HEK293 (cell line): ENCODE measurements around the gene GNS.

ENCODE experiments used
- GLI2 ChIP-seq: fragments of 450-650 bp; formaldehyde crosslinking; IDR thresholded peaks from 2 replicates; pipeline ENCODE4; 2017; ENCODE audit warnings: missing biosample characterization, missing genetic modification characterization, low read depth, borderline replicate concordance
- HOXC10 ChIP-seq: sonication (generic); formaldehyde crosslinking; IDR thresholded peaks from 2 replicates; pipeline ENCODE4 v1.8.1; 2023; ENCODE audit warnings: mild to moderate bottlenecking, missing genetic modification reagents
- TCF7L2 ChIP-seq: IDR thresholded peaks from 2 replicates; pipeline ENCODE4 v1.6.1; 2011; ENCODE audit warnings: low read depth, mild to moderate bottlenecking, inconsistent platforms, low read length, moderate library complexity, borderline replicate concordance
- WT1 ChIP-seq: fragments of 450-650 bp; formaldehyde crosslinking; IDR thresholded peaks from 2 replicates; pipeline ENCODE4 v1.5.1; 2016; ENCODE audit warnings: missing biosample characterization, missing genetic modification characterization
- ZEB2 ChIP-seq: fragments of 450-650 bp; formaldehyde crosslinking; IDR thresholded peaks from 2 replicates; pipeline ENCODE4 v1.5.1; 2016; ENCODE audit warnings: missing biosample characterization, missing genetic modification characterization
- ZNF324 ChIP-seq: fragments of 450-650 bp; formaldehyde crosslinking; IDR thresholded peaks from 2 replicates; pipeline ENCODE4 v1.5.1; 2016; ENCODE audit warnings: missing biosample characterization, missing genetic modification characterization
- ZNF561 ChIP-seq: fragments of 450-650 bp; IDR thresholded peaks from 2 replicates; pipeline ENCODE4 v1.5.1; 2018; ENCODE audit warnings: missing biosample characterization, missing genetic modification characterization, borderline replicate concordance
- ZNF707 ChIP-seq: fragments of 450-650 bp; formaldehyde crosslinking; IDR thresholded peaks from 2 replicates; pipeline ENCODE4 v1.5.1; 2016; ENCODE audit warnings: missing biosample characterization, missing genetic modification characterization
- TF ChIP-seq, protein P1 (sequence below): fragments of 450-650 bp; formaldehyde crosslinking; IDR thresholded peaks from 2 replicates; pipeline ENCODE4 v1.5.1; 2016; ENCODE audit warnings: missing biosample characterization, missing genetic modification characterization
- TF ChIP-seq, protein P2 (sequence below): fragments of 450-650 bp; formaldehyde crosslinking; IDR thresholded peaks from 2 replicates; pipeline ENCODE4 v1.5.1; 2016; ENCODE audit warnings: missing biosample characterization, missing genetic modification characterization
- TF ChIP-seq, protein P3 (sequence below): fragments of 450-650 bp; formaldehyde crosslinking; IDR thresholded peaks from 2 replicates; pipeline ENCODE4 v1.5.1; 2016; ENCODE audit warnings: missing biosample characterization, missing genetic modification characterization

DNA sequence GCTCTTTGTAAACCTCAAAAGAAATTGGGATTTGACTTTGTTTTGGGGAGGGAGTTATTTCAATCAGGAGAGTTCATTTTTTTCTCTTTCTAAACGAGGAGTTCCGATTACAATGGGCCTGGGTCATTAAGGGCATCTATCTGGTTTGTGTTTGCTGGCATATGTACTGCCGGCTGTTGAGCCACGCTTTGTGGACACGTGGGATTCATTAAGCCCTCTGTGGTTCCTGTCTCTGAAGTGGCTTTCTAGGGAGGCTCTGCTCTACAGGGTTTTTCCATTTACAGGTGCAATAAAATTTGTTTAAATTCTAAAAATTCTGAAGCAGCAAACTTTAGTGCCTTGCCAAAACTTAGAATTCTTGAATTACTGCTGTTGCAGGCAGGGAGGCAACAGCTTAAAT is 57.9 kb downstream of the GNS start:
- TF ChIP-seq, protein P1, sequence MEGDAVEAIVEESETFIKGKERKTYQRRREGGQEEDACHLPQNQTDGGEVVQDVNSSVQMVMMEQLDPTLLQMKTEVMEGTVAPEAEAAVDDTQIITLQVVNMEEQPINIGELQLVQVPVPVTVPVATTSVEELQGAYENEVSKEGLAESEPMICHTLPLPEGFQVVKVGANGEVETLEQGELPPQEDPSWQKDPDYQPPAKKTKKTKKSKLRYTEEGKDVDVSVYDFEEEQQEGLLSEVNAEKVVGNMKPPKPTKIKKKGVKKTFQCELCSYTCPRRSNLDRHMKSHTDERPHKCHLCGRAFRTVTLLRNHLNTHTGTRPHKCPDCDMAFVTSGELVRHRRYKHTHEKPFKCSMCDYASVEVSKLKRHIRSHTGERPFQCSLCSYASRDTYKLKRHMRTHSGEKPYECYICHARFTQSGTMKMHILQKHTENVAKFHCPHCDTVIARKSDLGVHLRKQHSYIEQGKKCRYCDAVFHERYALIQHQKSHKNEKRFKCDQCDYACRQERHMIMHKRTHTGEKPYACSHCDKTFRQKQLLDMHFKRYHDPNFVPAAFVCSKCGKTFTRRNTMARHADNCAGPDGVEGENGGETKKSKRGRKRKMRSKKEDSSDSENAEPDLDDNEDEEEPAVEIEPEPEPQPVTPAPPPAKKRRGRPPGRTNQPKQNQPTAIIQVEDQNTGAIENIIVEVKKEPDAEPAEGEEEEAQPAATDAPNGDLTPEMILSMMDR (tag by site-specific recombination), result no peak
- TF ChIP-seq ZNF707 (tag by site-specific recombination) (no peak), ZNF561 (tag by site-specific recombination) (no peak), GLI2 (tag by site-specific recombination) (no peak), WT1 (tag by site-specific recombination) (no peak), HOXC10 (CRISPR knock-in tag) (no peak), TCF7L2 (no peak), ZEB2 (tag by site-specific recombination) (no peak), ZNF324 (tag by site-specific recombination) (no peak)
- TF ChIP-seq, protein P2, sequence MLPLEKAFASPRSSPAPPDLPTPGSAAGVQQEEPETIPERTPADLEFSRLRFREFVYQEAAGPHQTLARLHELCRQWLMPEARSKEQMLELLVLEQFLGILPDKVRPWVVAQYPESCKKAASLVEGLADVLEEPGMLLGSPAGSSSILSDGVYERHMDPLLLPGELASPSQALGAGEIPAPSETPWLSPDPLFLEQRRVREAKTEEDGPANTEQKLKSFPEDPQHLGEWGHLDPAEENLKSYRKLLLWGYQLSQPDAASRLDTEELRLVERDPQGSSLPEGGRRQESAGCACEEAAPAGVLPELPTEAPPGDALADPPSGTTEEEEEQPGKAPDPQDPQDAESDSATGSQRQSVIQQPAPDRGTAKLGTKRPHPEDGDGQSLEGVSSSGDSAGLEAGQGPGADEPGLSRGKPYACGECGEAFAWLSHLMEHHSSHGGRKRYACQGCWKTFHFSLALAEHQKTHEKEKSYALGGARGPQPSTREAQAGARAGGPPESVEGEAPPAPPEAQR (tag by site-specific recombination), result no peak
- TF ChIP-seq, protein P3, sequence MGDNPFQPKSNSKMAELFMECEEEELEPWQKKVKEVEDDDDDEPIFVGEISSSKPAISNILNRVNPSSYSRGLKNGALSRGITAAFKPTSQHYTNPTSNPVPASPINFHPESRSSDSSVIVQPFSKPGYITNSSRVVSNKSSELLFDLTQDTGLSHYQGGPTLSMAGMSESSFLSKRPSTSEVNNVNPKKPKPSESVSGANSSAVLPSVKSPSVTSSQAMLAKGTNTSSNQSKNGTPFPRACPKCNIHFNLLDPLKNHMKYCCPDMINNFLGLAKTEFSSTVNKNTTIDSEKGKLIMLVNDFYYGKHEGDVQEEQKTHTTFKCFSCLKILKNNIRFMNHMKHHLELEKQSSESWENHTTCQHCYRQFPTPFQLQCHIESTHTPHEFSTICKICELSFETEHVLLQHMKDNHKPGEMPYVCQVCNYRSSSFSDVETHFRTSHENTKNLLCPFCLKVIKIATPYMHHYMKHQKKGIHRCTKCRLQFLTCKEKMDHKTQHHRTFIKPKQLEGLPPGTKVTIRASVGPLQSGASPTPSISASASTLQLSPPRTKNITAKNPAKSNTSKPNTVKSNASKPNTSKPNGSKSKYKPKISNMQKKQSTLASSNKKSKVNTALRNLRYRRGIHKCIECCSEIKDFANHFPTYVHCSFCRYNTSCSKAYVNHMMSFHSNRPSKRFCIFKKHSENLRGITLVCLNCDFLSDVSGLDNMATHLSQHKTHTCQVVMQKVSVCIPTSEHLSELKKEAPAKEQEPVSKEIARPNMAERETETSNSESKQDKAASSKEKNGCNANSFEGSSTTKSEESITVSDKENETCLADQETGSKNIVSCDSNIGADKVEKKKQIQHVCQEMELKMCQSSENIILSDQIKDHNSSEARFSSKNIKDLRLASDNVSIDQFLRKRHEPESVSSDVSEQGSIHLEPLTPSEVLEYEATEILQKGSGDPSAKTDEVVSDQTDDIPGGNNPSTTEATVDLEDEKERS, result no peak
